IMR-90 (cell line): ENCODE results near the gene QRFP. TPM values are rescaled to one million over a fixed set of nuclear protein-coding genes. Genes with fewer than 3 reads are reported as not detected.

Experiments
- BHLHE40 ChIP-seq: fragments of 150-350 bp; IDR thresholded peaks from 2 replicates; pipeline ENCODE4 v1.6.1; 2016; ENCODE audit warnings: mild to moderate bottlenecking, low read depth, low read length
- FOS ChIP-seq: fragments of 150-350 bp; IDR thresholded peaks from 2 replicates; pipeline ENCODE4 v1.6.1; 2016; ENCODE audit warnings: low read depth, low read length
- MXI1 ChIP-seq: IDR thresholded peaks from 2 replicates; pipeline ENCODE4 v1.6.1; 2012; ENCODE audit warnings: low read depth, mild to moderate bottlenecking, low read length, moderate library complexity, borderline replicate concordance
- polyA plus RNA-seq, 3 experiments: library from polyadenylated mRNA; depleted of rRNA; stranded (reverse); fragments of >200 nt; gene quantifications; 2 replicates each; pipeline ENCODE4 v1.2.3, GENCODE V29; 2012; ENCODE audit warnings: low replicate concordance in 1 of 3
- total RNA-seq: library from RNA; depleted of rRNA; stranded (reverse); fragments of >200 nt; gene quantifications from 2 replicates; pipeline ENCODE4 v1.2.3, GENCODE V29; 2012

QRFP gene
- total and polyA plus RNA-seq, 2 of the 4 experiments (the other 2 are of a cell fraction) = not detected

DNA sequence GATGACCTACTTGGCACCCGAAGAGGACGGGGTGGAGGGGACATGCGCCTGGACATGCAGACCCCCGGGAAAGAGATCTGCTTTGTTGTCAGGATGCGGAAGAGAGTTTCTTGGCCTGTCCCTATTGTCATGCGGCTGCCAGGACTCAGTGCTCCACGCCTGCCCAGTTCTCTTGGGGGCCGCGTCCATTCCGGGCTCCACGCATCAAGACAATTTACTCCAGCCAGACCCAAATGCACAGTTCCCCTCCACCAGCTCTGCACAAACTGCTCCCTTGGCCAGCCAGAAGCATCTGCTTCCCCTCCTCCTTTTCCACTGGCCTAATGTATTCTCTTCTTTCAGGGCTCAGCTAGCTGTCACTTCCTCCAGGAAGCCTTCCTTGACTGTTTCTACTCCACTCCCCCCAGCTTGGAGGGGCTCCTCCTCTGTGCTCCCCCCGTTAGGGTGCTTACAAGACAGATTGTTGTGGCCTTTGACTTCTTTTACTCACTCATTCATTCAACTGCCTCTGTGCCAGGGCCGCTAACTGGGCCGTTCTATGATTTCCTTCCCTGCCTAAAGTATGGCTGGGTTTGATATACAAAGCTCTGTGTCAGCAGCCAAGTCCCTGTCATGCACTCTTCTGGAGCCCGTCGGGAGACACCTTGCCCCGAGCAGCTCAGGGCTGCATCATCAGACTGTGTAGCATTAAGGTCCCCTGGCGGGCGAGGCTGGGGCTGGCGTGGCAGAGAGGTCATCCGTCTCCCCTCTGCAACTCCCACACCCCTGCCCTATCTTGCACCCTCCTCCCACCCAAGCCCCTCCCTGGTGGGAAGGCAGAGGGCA is 35.9 kb upstream of the QRFP start (continued):
- 0 out of 2 replicates have a peak, but pooled peaks have one; percentile 25 for TF ChIP-seq FOS
- TF ChIP-seq BHLHE40 = 0 out of 2 replicates have a peak, but pooled peaks have one; percentile 3
- TF ChIP-seq MXI1 = no peak
